GM19035 (cell line): Measurements from ENCODE around the gene HGS.
A peak's percentile ranks its signal among the peaks of the same experiment; 100 is the strongest.

Experiments
- ATAC-seq: cut with Tn5 transposase; IDR thresholded peaks from one replicate; pipeline ENCODE4 v1.9.1; 2021; ENCODE audit not compliant: unreplicated experiment

The HGS gene

GRCh38 chr17:81683584-81684441, at the start of gene HGS, which contains the start of gene ARL16:
Gene HGS, plus strand, starts transcription at chr17:81684011. Its CDS starts 56 bp downstream, at chr17:81684067.
Gene ARL16, minus strand, starts transcription at chr17:81683797. Its CDS starts 44 bp downstream, at chr17:81683753.
- peak; percentile 95 for ATAC-seq

GRCh38 chr17:81635431-81635830, 48.4 kb upstream of the HGS start:
- no peak for ATAC-seq

GRCh38 chr17:81635973-81636504, 47.8 kb upstream of the HGS start:
- no peak for ATAC-seq

- ATAC-seq: peak; percentile 88
These were observed 47.1 kb upstream of the HGS start, which contains the start of the genes NPLOC4 and TSPAN10 for GRCh38 chr17:81636505-81637288. Gene NPLOC4, minus strand, starts transcription at chr17:81637112. Its CDS starts 182 bp downstream, at chr17:81636930. Gene TSPAN10, plus strand, starts transcription at chr17:81637196. Its CDS starts 5,217 bp downstream, at chr17:81642413.

GRCh38 chr17:81638683-81639082, 45.1 kb upstream of the HGS start:
- ATAC-seq: no peak

- no peak for ATAC-seq
These were observed 43.8 kb upstream of the HGS start for GRCh38 chr17:81640011-81640410.

- ATAC-seq: no peak
These were observed 41.9 kb upstream of the HGS start for GRCh38 chr17:81641825-81642489.

- no peak for ATAC-seq
These were observed 39.3 kb upstream of the HGS start for GRCh38 chr17:81644496-81644895.

- ATAC-seq: no peak
These were observed 38.5 kb upstream of the HGS start for GRCh38 chr17:81644976-81645952.

GRCh38 chr17:81646869-81647600, 36.8 kb upstream of the HGS start:
- no peak for ATAC-seq

GRCh38 chr17:81647640-81648012, 36.2 kb upstream of the HGS start:
- ATAC-seq: no peak

GRCh38 chr17:81648013-81648706, 35.7 kb upstream of the HGS start:
- no peak for ATAC-seq

- no peak for ATAC-seq
These were observed 35.1 kb upstream of the HGS start for GRCh38 chr17:81648707-81649085.

- no peak for ATAC-seq
These were observed 32.9 kb upstream of the HGS start for GRCh38 chr17:81650951-81651350.

GRCh38 chr17:81651692-81652091, 32.1 kb upstream of the HGS start:
- no peak for ATAC-seq

GRCh38 chr17:81652906-81653771, 30.7 kb upstream of the HGS start:
- ATAC-seq: no peak

- ATAC-seq: no peak
These were observed 28.3 kb upstream of the HGS start for GRCh38 chr17:81655378-81656117.
